Measurements from ENCODE around the gene PHLDB1. TPM values are rescaled to one million over a fixed set of nuclear protein-coding genes. Genes with fewer than 3 reads are reported as not detected.

The PHLDB1 gene
- polyA plus RNA-seq, 1 experiment: 83.0 TPM

- Histone ChIP-seq H3K27me3 (ENCODE audit: control insufficient read depth, insufficient read depth, low read length) (no peaks in the 10 kb centered on the region), H3K9me3 (ENCODE audit: control insufficient read depth, insufficient read depth, low read length) (no peaks in the 10 kb centered on the region), H3K4me3 (ENCODE audit: low read depth, low read length) (no peak overlapping the region), H3K27ac (ENCODE audit: low read depth, low read length) (peak overlapping the region; percentile 47)
- DNase-seq (ENCODE audit: low read depth, low spot score): peak; percentile 42
- TF ChIP-seq, protein P1, sequence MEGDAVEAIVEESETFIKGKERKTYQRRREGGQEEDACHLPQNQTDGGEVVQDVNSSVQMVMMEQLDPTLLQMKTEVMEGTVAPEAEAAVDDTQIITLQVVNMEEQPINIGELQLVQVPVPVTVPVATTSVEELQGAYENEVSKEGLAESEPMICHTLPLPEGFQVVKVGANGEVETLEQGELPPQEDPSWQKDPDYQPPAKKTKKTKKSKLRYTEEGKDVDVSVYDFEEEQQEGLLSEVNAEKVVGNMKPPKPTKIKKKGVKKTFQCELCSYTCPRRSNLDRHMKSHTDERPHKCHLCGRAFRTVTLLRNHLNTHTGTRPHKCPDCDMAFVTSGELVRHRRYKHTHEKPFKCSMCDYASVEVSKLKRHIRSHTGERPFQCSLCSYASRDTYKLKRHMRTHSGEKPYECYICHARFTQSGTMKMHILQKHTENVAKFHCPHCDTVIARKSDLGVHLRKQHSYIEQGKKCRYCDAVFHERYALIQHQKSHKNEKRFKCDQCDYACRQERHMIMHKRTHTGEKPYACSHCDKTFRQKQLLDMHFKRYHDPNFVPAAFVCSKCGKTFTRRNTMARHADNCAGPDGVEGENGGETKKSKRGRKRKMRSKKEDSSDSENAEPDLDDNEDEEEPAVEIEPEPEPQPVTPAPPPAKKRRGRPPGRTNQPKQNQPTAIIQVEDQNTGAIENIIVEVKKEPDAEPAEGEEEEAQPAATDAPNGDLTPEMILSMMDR (IDR thresholded peaks at IDR 0.05; ENCODE audit: low read depth, low read length): peak; percentile 90
- CTCF ChIA-PET: interaction anchor here (0.7 to 2.6 kb wide), 11 partner anchors 9 to 306 kb away, joined by 3 to 15 read pairs (median 4); partner anchors contain the start of gene UPK2
- POLR2A ChIA-PET: interaction anchor here (1.0 to 1.2 kb wide), 2 partner anchors 26 to 51 kb away, joined by 3 read pairs; no protein-coding TSS in a partner anchor
Observed at GRCh38 chr11:118659314-118659952, 52.0 kb downstream of the PHLDB1 start.

- ChIA-PET CTCF (interaction anchor here (0.7 to 2.6 kb wide), 14 partner anchors 9 to 305 kb away, joined by 3 to 15 read pairs (median 4); partner anchors contain the start of genes PHLDB1 and UPK2), POLR2A (interaction anchor here (1.0 to 1.2 kb wide), 2 partner anchors 27 to 51 kb away, joined by 3 read pairs; no protein-coding TSS in a partner anchor)
- no peak for DNase-seq (ENCODE audit: low read depth, low spot score)
- Histone ChIP-seq H3K27ac (ENCODE audit: low read depth, low read length) (no peak overlapping the region), H3K4me3 (ENCODE audit: low read depth, low read length) (no peak overlapping the region), H3K9me3 (ENCODE audit: control insufficient read depth, insufficient read depth, low read length) (no peaks in the 10 kb centered on the region), H3K27me3 (ENCODE audit: control insufficient read depth, insufficient read depth, low read length) (no peaks in the 10 kb centered on the region)
- TF ChIP-seq, protein P1 (IDR thresholded peaks at IDR 0.05; ENCODE audit: low read depth, low read length): no peak
Observed at GRCh38 chr11:118659953-118660680, 52.7 kb downstream of the PHLDB1 start.

GRCh38 chr11:118660681-118661424, 53.4 kb downstream of the PHLDB1 start:
- Histone ChIP-seq H3K27me3 (ENCODE audit: control insufficient read depth, insufficient read depth, low read length) (no peaks in the 10 kb centered on the region), H3K9me3 (ENCODE audit: control insufficient read depth, insufficient read depth, low read length) (no peaks in the 10 kb centered on the region), H3K4me3 (ENCODE audit: low read depth, low read length) (no peak overlapping the region), H3K27ac (ENCODE audit: low read depth, low read length) (no peak overlapping the region)
- no peak for DNase-seq (ENCODE audit: low read depth, low spot score)
- CTCF ChIA-PET: interaction anchor here (1.0 to 2.6 kb wide), 10 partner anchors 12 to 296 kb away, joined by 3 to 15 read pairs (median 4); partner anchors contain the start of genes PHLDB1 and UPK2
- TF ChIP-seq, protein P1 (IDR thresholded peaks at IDR 0.05; ENCODE audit: low read depth, low read length): no peak
- POLR2A ChIA-PET: interaction anchor here (0.7 to 1.2 kb wide), 2 partner anchors 16 to 52 kb away, joined by 3 read pairs; no protein-coding TSS in a partner anchor

GRCh38 chr11:118661425-118662301, 54.2 kb downstream of the PHLDB1 start:
- no peak for DNase-seq (ENCODE audit: low read depth, low spot score)
- TF ChIP-seq, protein P1 (IDR thresholded peaks at IDR 0.05; ENCODE audit: low read depth, low read length): no peak
- POLR2A ChIA-PET: interaction anchor here (0.7 kb wide), 1 partner anchor 16 kb away, joined by 3 read pairs; no protein-coding TSS in a partner anchor
- Histone ChIP-seq H3K27ac (ENCODE audit: low read depth, low read length) (no peak overlapping the region), H3K4me3 (ENCODE audit: low read depth, low read length) (no peak overlapping the region), H3K27me3 (ENCODE audit: control insufficient read depth, insufficient read depth, low read length) (no peaks in the 10 kb centered on the region), H3K9me3 (ENCODE audit: control insufficient read depth, insufficient read depth, low read length) (no peaks in the 10 kb centered on the region)
- CTCF ChIA-PET: interaction anchor here (1.1 to 2.6 kb wide), 5 partner anchors 28 to 295 kb away, joined by 3 to 11 read pairs (median 4); partner anchors contain the start of genes PHLDB1 and UPK2

Measured in AG04450 (cell line).